Smooth muscle cell (in vitro differentiated cells): Measurements from ENCODE around the gene TUBB4A. TPM values are rescaled to one million over a fixed set of nuclear protein-coding genes. Genes with fewer than 3 reads are reported as not detected.

Source experiments
- polyA plus RNA-seq: library from polyadenylated mRNA; unstranded; fragments of >200 nt; fragmentation: Nextera tagmentation; extraction: Ambion mirVana; gene quantifications from 2 replicates; pipeline ENCODE4 v1.2.1, GENCODE V29; 2016
- small RNA-seq: library from RNA; depleted of rRNA; stranded (forward); fragments of <200 nt; gene quantifications from one replicate; pipeline ENCODE3, GENCODE V24; 2014
- total RNA-seq: library from RNA; depleted of rRNA; stranded (reverse); fragments of >200 nt; gene quantifications from 2 replicates; pipeline ENCODE4 v1.2.3, GENCODE V29; 2014

TUBB4A gene
- total and polyA plus RNA-seq, 2 experiments from 2014 or later, result not detected

Small RNA genes lying within 50 kb of the gene (small RNA-seq; reads per million reads assigned to genes)
- not detected for gene AC010503.2

Other genes with a start within 250 kb of the TUBB4A start
- gene MLLT1, start 222.3 kb downstream of the TUBB4A start, total RNA-seq, result 15.4 and 18.8 TPM in 2 replicates
- 25.2 and 27.3 TPM in 2 replicates for gene MLLT1, start 222.3 kb downstream of the TUBB4A start, polyA plus RNA-seq
- gene ACER1, start 168.7 kb downstream of the TUBB4A start, total RNA-seq, result 0.09 TPM in 1 of 2 replicates, not detected in the other
- gene ACER1, start 168.7 kb downstream of the TUBB4A start, polyA plus RNA-seq, result not detected in 2 replicates
- gene CLPP, start 140.8 kb downstream of the TUBB4A start, total RNA-seq, result 59.1 and 85.9 TPM in 2 replicates
- gene CLPP, start 140.8 kb downstream of the TUBB4A start, polyA plus RNA-seq, result 117 and 118 TPM in 2 replicates
- 34.4 and 38.2 TPM in 2 replicates for gene ALKBH7, start 129.5 kb downstream of the TUBB4A start, total RNA-seq
- 100 and 103 TPM in 2 replicates for gene ALKBH7, start 129.5 kb downstream of the TUBB4A start, polyA plus RNA-seq
- 0.67 and 1.2 TPM in 2 replicates for gene PSPN, start 126.4 kb downstream of the TUBB4A start, total RNA-seq
- gene PSPN, start 126.4 kb downstream of the TUBB4A start, polyA plus RNA-seq, result 2.0 and 2.1 TPM in 2 replicates
- gene GTF2F1, start 109.1 kb downstream of the TUBB4A start, total RNA-seq, result 35.6 and 65.8 TPM in 2 replicates
- 34.7 and 43.0 TPM in 2 replicates for gene GTF2F1, start 109.1 kb downstream of the TUBB4A start, polyA plus RNA-seq
- 59.1 and 88.3 TPM in 2 replicates for gene KHSRP, start 77.5 kb downstream of the TUBB4A start, total RNA-seq
- gene KHSRP, start 77.5 kb downstream of the TUBB4A start, polyA plus RNA-seq, result 169 and 179 TPM in 2 replicates
- gene SLC25A41, start 68.5 kb downstream of the TUBB4A start, total RNA-seq, result not detected in 2 replicates
- 0.30 and 0.57 TPM in 2 replicates for gene SLC25A41, start 68.5 kb downstream of the TUBB4A start, polyA plus RNA-seq
- gene SLC25A23, start 42.5 kb downstream of the TUBB4A start, total RNA-seq, result 34.2 and 57.1 TPM in 2 replicates
- 46.9 and 58.7 TPM in 2 replicates for gene SLC25A23, start 42.5 kb downstream of the TUBB4A start, polyA plus RNA-seq
- 4.0 and 7.8 TPM in 2 replicates for gene CRB3, start 38.0 kb downstream of the TUBB4A start, total RNA-seq
- 2.5 and 12.1 TPM in 2 replicates for gene CRB3, start 38.0 kb downstream of the TUBB4A start, polyA plus RNA-seq
- gene DENND1C, start 20.5 kb downstream of the TUBB4A start, total RNA-seq, result 0.04 TPM in 1 of 2 replicates, not detected in the other
- gene DENND1C, start 20.5 kb downstream of the TUBB4A start, polyA plus RNA-seq, result 0.67 and 3.3 TPM in 2 replicates
- 1.3 and 3.4 TPM in 2 replicates for gene TNFSF9, start 28.7 kb upstream of the TUBB4A start, total RNA-seq
- gene TNFSF9, start 28.7 kb upstream of the TUBB4A start, polyA plus RNA-seq, result 4.6 and 7.3 TPM in 2 replicates
- gene CD70, start 88.8 kb upstream of the TUBB4A start, total RNA-seq, result 0.54 TPM in 1 of 2 replicates, not detected in the other
- gene CD70, start 88.8 kb upstream of the TUBB4A start, polyA plus RNA-seq, result not detected in 2 replicates
- not detected in 2 replicates for gene TNFSF14, start 167.9 kb upstream of the TUBB4A start, total RNA-seq
- not detected in 2 replicates for gene TNFSF14, start 167.9 kb upstream of the TUBB4A start, polyA plus RNA-seq
- gene C3, start 218.3 kb upstream of the TUBB4A start, total RNA-seq, result 10.0 and 25.1 TPM in 2 replicates
- gene C3, start 218.3 kb upstream of the TUBB4A start, polyA plus RNA-seq, result 6.4 and 8.8 TPM in 2 replicates
- gene GPR108, start 235.3 kb upstream of the TUBB4A start, total RNA-seq, result 34.4 and 51.3 TPM in 2 replicates
- 62.1 and 75.1 TPM in 2 replicates for gene GPR108, start 235.3 kb upstream of the TUBB4A start, polyA plus RNA-seq
- gene TRIP10, start 237.4 kb upstream of the TUBB4A start, total RNA-seq, result 55.0 and 57.8 TPM in 2 replicates
- 67.8 and 89.8 TPM in 2 replicates for gene TRIP10, start 237.4 kb upstream of the TUBB4A start, polyA plus RNA-seq